Astrocyte (in vitro differentiated cells and primary cell): ENCODE measurements around the gene TNFRSF18. TPM values are rescaled to one million over a fixed set of nuclear protein-coding genes. Genes with fewer than 3 reads are reported as not detected.

Source experiments
- DNase-seq: peaks from one replicate; pipeline ENCODE4 v3.0.0-alpha.2; 2010; ENCODE audit warnings: low read depth
- FAIRE-seq: peaks from 2 replicates; lab custom pipeline; 2011; peaks lifted over from hg19 to GRCh38; lab: Jason Lieb, UNC
- H2AFZ ChIP-seq: 2 replicates; pipeline ENCODE4 v1.6.0; 2012; ENCODE audit warnings: low read depth, low read length, inconsistent platforms
- H3K27ac ChIP-seq: 2 replicates; pipeline ENCODE4 v1.5.1; 2011; ENCODE audit warnings: low read depth, low read length, inconsistent platforms
- H3K27me3 ChIP-seq: 2 replicates; pipeline ENCODE4 v1.6.0; 2011; ENCODE audit warnings: low read length, inconsistent platforms; ENCODE audit not compliant: insufficient read depth
- H3K36me3 ChIP-seq: 2 replicates; pipeline ENCODE4 v1.5.1; 2011; ENCODE audit warnings: low read length, inconsistent platforms; ENCODE audit not compliant: insufficient read depth
- H3K4me1 ChIP-seq: 2 replicates; pipeline ENCODE4 v1.5.1; 2011; ENCODE audit warnings: low read length, inconsistent platforms; ENCODE audit not compliant: insufficient read depth
- H3K4me2 ChIP-seq: 2 replicates; pipeline ENCODE4 v1.6.0; 2012; ENCODE audit warnings: low read length, inconsistent platforms
- H3K4me3 ChIP-seq: 2 replicates; pipeline ENCODE4 v1.5.1; 2011; ENCODE audit warnings: low read depth, mild to moderate bottlenecking, low read length, inconsistent platforms; ENCODE audit not compliant: insufficient read depth
- H3K79me2 ChIP-seq: 2 replicates; pipeline ENCODE4 v1.6.0; 2012; ENCODE audit warnings: mild to moderate bottlenecking, low read length, inconsistent platforms; ENCODE audit not compliant: insufficient read depth
- H3K9ac ChIP-seq: 2 replicates; pipeline ENCODE4 v1.6.0; 2012; ENCODE audit warnings: mild to moderate bottlenecking, low read length, inconsistent platforms
- H3K9me3 ChIP-seq: 2 replicates; pipeline ENCODE4 v1.5.1; 2012; ENCODE audit warnings: low read depth, mild to moderate bottlenecking, low read length, inconsistent platforms; ENCODE audit not compliant: insufficient read depth
- H4K20me1 ChIP-seq: 2 replicates; pipeline ENCODE4 v1.6.0; 2012; ENCODE audit warnings: low read length, inconsistent platforms; ENCODE audit not compliant: insufficient read depth
- H3K27ac Mint-ChIP-seq: one replicate; pipeline ENCODE4 v1.8.0; 2021; ENCODE audit warnings: mild to moderate bottlenecking, mixed read lengths; ENCODE audit not compliant: unreplicated experiment
- H3K27me3 Mint-ChIP-seq: one replicate; pipeline ENCODE4 v1.8.0; 2021; ENCODE audit warnings: low read depth, mixed read lengths; ENCODE audit not compliant: unreplicated experiment
- H3K36me3 Mint-ChIP-seq: one replicate; pipeline ENCODE4 v1.8.0; 2021; ENCODE audit warnings: low read depth, mixed read lengths; ENCODE audit not compliant: unreplicated experiment
- H3K4me1 Mint-ChIP-seq: one replicate; pipeline ENCODE4 v1.8.0; 2021; ENCODE audit warnings: low read depth, mixed read lengths; ENCODE audit not compliant: unreplicated experiment
- H3K4me3 Mint-ChIP-seq: one replicate; pipeline ENCODE4 v1.8.0; 2021; ENCODE audit warnings: mild to moderate bottlenecking, moderate library complexity, mixed read lengths; ENCODE audit not compliant: unreplicated experiment
- H3K9me3 Mint-ChIP-seq: one replicate; pipeline ENCODE4 v1.8.0; 2021; ENCODE audit warnings: mild to moderate bottlenecking, mixed read lengths; ENCODE audit not compliant: unreplicated experiment
- EZH2 ChIP-seq: IDR thresholded peaks from 2 replicates; pipeline ENCODE4 v1.6.1; 2012; ENCODE audit warnings: mild to moderate bottlenecking, low read length, inconsistent platforms; ENCODE audit not compliant: insufficient read depth
- total RNA-seq: library from RNA; stranded (reverse); gene quantifications from 2 replicates; pipeline ENCODE4 v1.2.1, GENCODE V29; 2021
- TF ChIP-seq, protein P1 (sequence below): IDR thresholded peaks from 2 replicates; pipeline ENCODE4 v1.5.1; 2011; ENCODE audit warnings: low read depth, mild to moderate bottlenecking, inconsistent platforms, low read length, moderate library complexity; ENCODE audit not compliant: insufficient read depth

The TNFRSF18 gene
- total RNA-seq, 1 donor from 2014 or later, result 0.66 TPM

DNA sequence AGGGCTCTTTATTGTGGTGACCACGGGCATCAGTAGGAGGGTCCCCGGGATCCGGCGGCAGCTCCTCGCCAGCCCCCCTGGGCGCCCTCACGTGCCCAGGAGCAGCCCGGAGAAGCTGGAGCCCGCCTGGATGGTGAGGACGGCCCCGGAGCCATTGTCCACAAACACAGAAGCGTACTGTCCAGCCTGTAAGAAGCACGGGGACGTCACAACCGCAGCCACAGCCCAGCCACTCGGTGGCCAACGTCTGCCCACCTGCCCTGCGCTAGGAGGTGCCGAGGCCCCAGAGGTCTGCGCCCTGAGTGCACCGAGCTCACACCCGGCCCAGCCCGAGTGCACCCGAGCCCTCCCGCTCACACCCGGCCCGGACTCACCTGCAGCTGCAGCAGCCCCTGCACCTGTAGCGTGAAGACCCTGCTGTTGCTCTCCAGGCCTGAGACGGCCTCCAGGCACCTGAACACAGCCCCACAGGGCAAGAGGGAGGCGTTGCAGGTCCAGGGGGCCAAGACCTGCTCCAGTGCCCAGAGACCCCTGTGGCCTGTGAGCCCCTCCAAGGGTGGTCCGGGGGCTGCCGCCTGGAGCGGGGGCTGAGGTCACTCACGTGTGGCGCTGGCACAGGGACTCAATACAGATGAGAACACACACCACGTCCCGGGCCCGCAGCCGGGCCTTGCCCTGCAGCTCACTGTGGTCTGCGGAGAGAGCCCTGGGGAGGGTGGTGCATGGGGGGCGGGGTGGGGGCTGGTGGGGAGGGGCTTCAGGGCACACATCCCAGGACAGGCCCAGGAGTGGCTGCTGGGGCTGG lies 36.3 kb upstream of the TNFRSF18 start:
- H3K9me3 Mint-ChIP-seq, result no peaks in the 10 kb centered on the region

GRCh38 chr1:1241588-1242219 lies 35.3 kb upstream of the TNFRSF18 start:
- Histone ChIP-seq H3K79me2 (no peaks in the 10 kb centered on the region), H3K36me3 (no peaks in the 10 kb centered on the region), H2AFZ (no peak overlapping the region), H3K4me2 (no peak overlapping the region), H4K20me1 (no peaks in the 10 kb centered on the region), H3K9ac (no peak overlapping the region), H3K9me3 (no peaks in the 10 kb centered on the region), H3K27ac (no peak overlapping the region), H3K27me3 (no peaks in the 10 kb centered on the region), H3K4me3 (no peak overlapping the region), H3K4me1 (no peaks in the 10 kb centered on the region)
- Mint-ChIP-seq H3K4me1 (no peaks in the 10 kb centered on the region), H3K36me3 (no peaks in the 10 kb centered on the region), H3K4me3 (no peak overlapping the region), H3K9me3 (no peaks in the 10 kb centered on the region), H3K27me3 (no peaks in the 10 kb centered on the region), H3K27ac (no peak overlapping the region)
- DNase-seq (no peak), FAIRE-seq (no peak)
- TF ChIP-seq, protein P1, sequence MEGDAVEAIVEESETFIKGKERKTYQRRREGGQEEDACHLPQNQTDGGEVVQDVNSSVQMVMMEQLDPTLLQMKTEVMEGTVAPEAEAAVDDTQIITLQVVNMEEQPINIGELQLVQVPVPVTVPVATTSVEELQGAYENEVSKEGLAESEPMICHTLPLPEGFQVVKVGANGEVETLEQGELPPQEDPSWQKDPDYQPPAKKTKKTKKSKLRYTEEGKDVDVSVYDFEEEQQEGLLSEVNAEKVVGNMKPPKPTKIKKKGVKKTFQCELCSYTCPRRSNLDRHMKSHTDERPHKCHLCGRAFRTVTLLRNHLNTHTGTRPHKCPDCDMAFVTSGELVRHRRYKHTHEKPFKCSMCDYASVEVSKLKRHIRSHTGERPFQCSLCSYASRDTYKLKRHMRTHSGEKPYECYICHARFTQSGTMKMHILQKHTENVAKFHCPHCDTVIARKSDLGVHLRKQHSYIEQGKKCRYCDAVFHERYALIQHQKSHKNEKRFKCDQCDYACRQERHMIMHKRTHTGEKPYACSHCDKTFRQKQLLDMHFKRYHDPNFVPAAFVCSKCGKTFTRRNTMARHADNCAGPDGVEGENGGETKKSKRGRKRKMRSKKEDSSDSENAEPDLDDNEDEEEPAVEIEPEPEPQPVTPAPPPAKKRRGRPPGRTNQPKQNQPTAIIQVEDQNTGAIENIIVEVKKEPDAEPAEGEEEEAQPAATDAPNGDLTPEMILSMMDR, result no peak

More for the DNA sequence above, 36.3 kb upstream of the TNFRSF18 start:
- Histone ChIP-seq H3K36me3 (no peaks in the 10 kb centered on the region), H3K9me3 (no peaks in the 10 kb centered on the region), H3K9ac (no peak overlapping the region), H4K20me1 (peaks cover 6% of the 10 kb centered on the region), H2AFZ (no peak overlapping the region), H3K4me3 (no peak overlapping the region), H3K79me2 (no peaks in the 10 kb centered on the region), H3K4me1 (no peaks in the 10 kb centered on the region), H3K27me3 (peaks cover 3% of the 10 kb centered on the region), H3K27ac (no peak overlapping the region), H3K4me2 (no peak overlapping the region)
- TF ChIP-seq, protein P1, result no peak
- TF ChIP-seq EZH2, result no peak
- FAIRE-seq, result no peak
- Mint-ChIP-seq H3K27ac (no peak overlapping the region), H3K27me3 (no peaks in the 10 kb centered on the region), H3K4me1 (no peaks in the 10 kb centered on the region), H3K4me3 (no peak overlapping the region), H3K36me3 (no peaks in the 10 kb centered on the region)
- no peak for DNase-seq
